ENCODE data around the gene TMEM131L.

The TMEM131L gene

GRCh38 chr4:153419673-153420278, 46.4 kb upstream of the TMEM131L start:
- no peak for TF ChIP-seq CTCF (IDR thresholded peaks at IDR 0.05; ENCODE audit: insufficient read depth, low read length, missing control alignments)
- CTCF ChIA-PET, result no interaction called here
- POLR2A ChIA-PET, result no interaction called here
- no peak for DNase-seq (ENCODE audit: low read depth, low spot score)
- no peak overlapping the region for H3K4me3 ChIP-seq (ENCODE audit: low read depth, low read length)

- CTCF ChIA-PET, result no interaction called here
- POLR2A ChIA-PET, result no interaction called here
- TF ChIP-seq CTCF (IDR thresholded peaks at IDR 0.05; ENCODE audit: insufficient read depth, low read length, missing control alignments), result no peak
- H3K4me3 ChIP-seq (ENCODE audit: low read depth, low read length), result no peak overlapping the region
- DNase-seq (ENCODE audit: low read depth, low spot score), result no peak
Measured at GRCh38 chr4:153420361-153420760, 45.8 kb upstream of the TMEM131L start.

- CTCF ChIA-PET, result no interaction called here
Measured at GRCh38 chr4:153421941-153422340, 44.2 kb upstream of the TMEM131L start.

GRCh38 chr4:153426207-153426885, 39.8 kb upstream of the TMEM131L start:
- POLR2A ChIA-PET, result no interaction called here
- no peak overlapping the region for H3K4me3 ChIP-seq (ENCODE audit: low read depth, low read length)
- DNase-seq (ENCODE audit: low read depth, low spot score), result no peak
- CTCF ChIA-PET, result interaction anchor here (2.3 kb wide), 1 partner anchor 148 kb away, joined by 8 read pairs; no protein-coding TSS in a partner anchor
- no peak for TF ChIP-seq CTCF (IDR thresholded peaks at IDR 0.05; ENCODE audit: insufficient read depth, low read length, missing control alignments)

More at GRCh38 chr4:153421941-153422340, 44.2 kb upstream of the TMEM131L start:
- no peak for DNase-seq (ENCODE audit: low read depth, low spot score)
- no peak for TF ChIP-seq CTCF (IDR thresholded peaks at IDR 0.05; ENCODE audit: insufficient read depth, low read length, missing control alignments)
- H3K4me3 ChIP-seq (ENCODE audit: low read depth, low read length), result no peak overlapping the region
- POLR2A ChIA-PET, result interaction anchor here (0.7 kb wide), 1 partner anchor 29 kb away, joined by 3 read pairs; no protein-coding TSS in a partner anchor

- POLR2A ChIA-PET, result interaction anchor here (0.9 kb wide), 1 partner anchor 19 kb away, joined by 4 read pairs; no protein-coding TSS in a partner anchor
- TF ChIP-seq CTCF (IDR thresholded peaks at IDR 0.05; ENCODE audit: insufficient read depth, low read length, missing control alignments), result no peak
- DNase-seq (ENCODE audit: low read depth, low spot score), result peak; percentile 51
- CTCF ChIA-PET, result interaction anchor here (0.6 to 2.3 kb wide), 3 partner anchors 11 to 147 kb away, joined by 3 to 8 read pairs (median 5); no protein-coding TSS in a partner anchor
- H3K4me3 ChIP-seq (ENCODE audit: low read depth, low read length), result no peak overlapping the region
Measured at GRCh38 chr4:153427363-153428071, 38.6 kb upstream of the TMEM131L start.

- no peak for TF ChIP-seq CTCF (IDR thresholded peaks at IDR 0.05; ENCODE audit: insufficient read depth, low read length, missing control alignments)
- CTCF ChIA-PET, result interaction anchor here (2.9 kb wide), 1 partner anchor 145 kb away, joined by 9 read pairs; no protein-coding TSS in a partner anchor
- H3K4me3 ChIP-seq (ENCODE audit: low read depth, low read length), result no peak overlapping the region
- POLR2A ChIA-PET, result no interaction called here
- DNase-seq (ENCODE audit: low read depth, low spot score), result no peak
Measured at GRCh38 chr4:153428941-153429475, 37.2 kb upstream of the TMEM131L start.

Data from AG04449 (cell line).